Neural progenitor cell (in vitro differentiated cells): ENCODE measurements around the gene TRIM3. TPM values are rescaled to one million over a fixed set of nuclear protein-coding genes. Genes with fewer than 3 reads are reported as not detected.

Source experiments
- DNase-seq: peaks from one replicate; pipeline ENCODE4 v3.0.0-alpha.2; 2016; ENCODE audit warnings: low spot score
- H2AFZ ChIP-seq: fragments of 200-600 bp; sonication (generic); replicated peaks from 2 replicates; pipeline ENCODE4 v1.6.1; 2016; ENCODE audit warnings: antibody characterized with exemption
- H3F3A ChIP-seq: fragments of 200-600 bp; sonication (generic); 2 replicates; pipeline ENCODE4 v1.6.1; 2016; ENCODE audit warnings: antibody characterized with exemption, low read depth
- H3K27ac ChIP-seq: fragments of 200-600 bp; sonication (generic); 2 replicates; pipeline ENCODE4 v1.5.1; 2016; ENCODE audit warnings: mild to moderate bottlenecking
- H3K27me3 ChIP-seq: fragments of 200-600 bp; sonication (generic); 2 replicates; pipeline ENCODE4 v1.6.1; 2016; ENCODE audit warnings: mild to moderate bottlenecking, moderate library complexity
- H3K36me3 ChIP-seq: fragments of 200-600 bp; sonication (generic); 2 replicates; pipeline ENCODE4 v1.5.1; 2016
- H3K4me1 ChIP-seq: fragments of 200-600 bp; sonication (generic); 2 replicates; pipeline ENCODE4 v1.6.1; 2016; ENCODE audit warnings: mixed run types
- H3K4me2 ChIP-seq: fragments of 200-600 bp; sonication (generic); 2 replicates; pipeline ENCODE4 v1.6.1; 2016
- H3K4me3 ChIP-seq: fragments of 200-600 bp; sonication (generic); 2 replicates; pipeline ENCODE4 v1.5.1; 2016
- H3K79me2 ChIP-seq: fragments of 200-600 bp; sonication (generic); 2 replicates; pipeline ENCODE4 v1.6.1; 2016; ENCODE audit warnings: low read depth
- H3K9ac ChIP-seq: fragments of 200-600 bp; sonication (generic); 2 replicates; pipeline ENCODE4 v1.6.1; 2016
- H3K9me3 ChIP-seq: fragments of 200-600 bp; sonication (generic); 2 replicates; pipeline ENCODE4 v1.5.1; 2016; ENCODE audit warnings: low read depth
- H4K20me1 ChIP-seq: fragments of 200-600 bp; sonication (generic); 2 replicates; pipeline ENCODE4 v1.6.1; 2016; ENCODE audit warnings: low read depth
- H3K27ac Mint-ChIP-seq: 3 replicates; pipeline ENCODE4 v1.8.0; 2021; ENCODE audit warnings: mixed read lengths
- H3K27me3 Mint-ChIP-seq: 2 replicates; pipeline ENCODE4 v1.8.0; 2022; ENCODE audit warnings: low read depth, mild to moderate bottlenecking, inconsistent platforms, moderate library complexity, mixed read lengths; ENCODE audit not compliant: insufficient read depth
- H3K36me3 Mint-ChIP-seq: 3 replicates; pipeline ENCODE4 v1.8.0; 2021; ENCODE audit warnings: mixed read lengths
- H3K4me1 Mint-ChIP-seq: 3 replicates; pipeline ENCODE4 v1.8.0; 2021; ENCODE audit warnings: mixed read lengths
- H3K4me3 Mint-ChIP-seq: 3 replicates; pipeline ENCODE4 v1.8.0; 2021; ENCODE audit warnings: mild to moderate bottlenecking, moderate library complexity, mixed read lengths
- H3K9me3 Mint-ChIP-seq: 3 replicates; pipeline ENCODE4 v1.8.0; 2020; ENCODE audit warnings: mixed read lengths
- EZH2 ChIP-seq: fragments of 200-600 bp; sonication (generic); IDR thresholded peaks from 2 replicates; pipeline ENCODE4 v1.6.1; 2017; ENCODE audit warnings: antibody characterized with exemption, mild to moderate bottlenecking, moderate library complexity
- EZH2phosphoT487 ChIP-seq: fragments of 200-600 bp; sonication (generic); IDR thresholded peaks from 2 replicates; pipeline ENCODE4 v1.6.1; 2017; ENCODE audit warnings: antibody characterized with exemption
- total RNA-seq: library from RNA; depleted of rRNA; stranded (reverse); fragments of >200 nt; gene quantifications from 2 replicates; pipeline ENCODE4 v1.2.3, GENCODE V29; 2015; ENCODE audit warnings: low replicate concordance
- TF ChIP-seq, protein P1 (sequence below): fragments of 200-600 bp; sonication (generic); IDR thresholded peaks from 2 replicates; pipeline ENCODE4 v1.5.1; 2017; ENCODE audit warnings: antibody characterized with exemption, mild to moderate bottlenecking

The TRIM3 gene
- total RNA-seq, 1 donor from 2014 or later = 16.1 TPM

GRCh38 chr11:6483015-6483414, 9.3 kb upstream of the TRIM3 start:
- H3K27ac Mint-ChIP-seq = no peak overlapping the region
- Histone ChIP-seq H3K4me2 (no peak overlapping the region), H3K36me3 (no peaks in the 10 kb centered on the region), H3K9me3 (no peaks in the 10 kb centered on the region), H3K79me2 (peaks cover 43% of the 10 kb centered on the region), H3F3A (no peaks in the 10 kb centered on the region), H3K4me3 (no peak overlapping the region), H3K4me1 (peaks cover 11% of the 10 kb centered on the region), H3K9ac (no peak overlapping the region), H2AFZ (no peak overlapping the region), H4K20me1 (peaks cover 13% of the 10 kb centered on the region), H3K27me3 (no peaks in the 10 kb centered on the region), H3K27ac (no peak overlapping the region)
- no peak for DNase-seq
- H3K4me1 Mint-ChIP-seq = peaks cover 29% of the 10 kb centered on the region
- H3K27me3 Mint-ChIP-seq = no peaks in the 10 kb centered on the region
- TF ChIP-seq EZH2 = no peak
- H3K36me3 Mint-ChIP-seq = peaks cover 14% of the 10 kb centered on the region
- no peaks in the 10 kb centered on the region for H3K9me3 Mint-ChIP-seq
- peak overlapping the region; percentile 95 for H3K4me3 Mint-ChIP-seq

- H2AFZ ChIP-seq = no peak overlapping the region
- no peak overlapping the region for H3K27ac ChIP-seq
- no peaks in the 10 kb centered on the region for H3F3A ChIP-seq
- peak overlapping the region; percentile 91 for H3K9ac ChIP-seq
- Mint-ChIP-seq H3K27ac (no peak overlapping the region), H3K36me3 (peaks cover 18% of the 10 kb centered on the region), H3K27me3 (no peaks in the 10 kb centered on the region), H3K9me3 (no peaks in the 10 kb centered on the region), H3K4me3 (peak overlapping the region; percentile 95), H3K4me1 (peaks cover 29% of the 10 kb centered on the region)
- no peaks in the 10 kb centered on the region for H3K9me3 ChIP-seq
- DNase-seq = no peak
- TF ChIP-seq EZH2phosphoT487 = no peak
- TF ChIP-seq EZH2 = no peak
- TF ChIP-seq, protein P1, sequence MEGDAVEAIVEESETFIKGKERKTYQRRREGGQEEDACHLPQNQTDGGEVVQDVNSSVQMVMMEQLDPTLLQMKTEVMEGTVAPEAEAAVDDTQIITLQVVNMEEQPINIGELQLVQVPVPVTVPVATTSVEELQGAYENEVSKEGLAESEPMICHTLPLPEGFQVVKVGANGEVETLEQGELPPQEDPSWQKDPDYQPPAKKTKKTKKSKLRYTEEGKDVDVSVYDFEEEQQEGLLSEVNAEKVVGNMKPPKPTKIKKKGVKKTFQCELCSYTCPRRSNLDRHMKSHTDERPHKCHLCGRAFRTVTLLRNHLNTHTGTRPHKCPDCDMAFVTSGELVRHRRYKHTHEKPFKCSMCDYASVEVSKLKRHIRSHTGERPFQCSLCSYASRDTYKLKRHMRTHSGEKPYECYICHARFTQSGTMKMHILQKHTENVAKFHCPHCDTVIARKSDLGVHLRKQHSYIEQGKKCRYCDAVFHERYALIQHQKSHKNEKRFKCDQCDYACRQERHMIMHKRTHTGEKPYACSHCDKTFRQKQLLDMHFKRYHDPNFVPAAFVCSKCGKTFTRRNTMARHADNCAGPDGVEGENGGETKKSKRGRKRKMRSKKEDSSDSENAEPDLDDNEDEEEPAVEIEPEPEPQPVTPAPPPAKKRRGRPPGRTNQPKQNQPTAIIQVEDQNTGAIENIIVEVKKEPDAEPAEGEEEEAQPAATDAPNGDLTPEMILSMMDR = no peak
- H3K79me2 ChIP-seq = peaks cover 43% of the 10 kb centered on the region
- H4K20me1 ChIP-seq = peaks cover 13% of the 10 kb centered on the region
- H3K36me3 ChIP-seq = no peaks in the 10 kb centered on the region
- H3K4me3 ChIP-seq = peak overlapping the region; percentile 83
- peaks cover 11% of the 10 kb centered on the region for H3K4me1 ChIP-seq
- no peaks in the 10 kb centered on the region for H3K27me3 ChIP-seq
- peak overlapping the region; percentile 91 for H3K4me2 ChIP-seq
These were observed 8.7 kb upstream of the TRIM3 start for GRCh38 chr11:6482441-6482840.

- Histone ChIP-seq H3K4me2 (peak overlapping the region; percentile 91), H3K27ac (peak overlapping the region; percentile 87), H3K4me3 (peak overlapping the region; percentile 83), H3K4me1 (peaks cover 11% of the 10 kb centered on the region), H4K20me1 (peaks cover 13% of the 10 kb centered on the region), H3K79me2 (peaks cover 43% of the 10 kb centered on the region), H2AFZ (no peak overlapping the region), H3K9me3 (no peaks in the 10 kb centered on the region), H3K27me3 (no peaks in the 10 kb centered on the region), H3K9ac (peak overlapping the region; percentile 91), H3K36me3 (no peaks in the 10 kb centered on the region), H3F3A (no peaks in the 10 kb centered on the region)
- TF ChIP-seq EZH2 (no peak), EZH2phosphoT487 (no peak)
- TF ChIP-seq, protein P1 = no peak
- H3K36me3 Mint-ChIP-seq = peaks cover 21% of the 10 kb centered on the region
- H3K4me1 Mint-ChIP-seq = peaks cover 29% of the 10 kb centered on the region
- no peak for DNase-seq
- no peaks in the 10 kb centered on the region for H3K27me3 Mint-ChIP-seq
- peak overlapping the region; percentile 59 for H3K27ac Mint-ChIP-seq
- H3K9me3 Mint-ChIP-seq = no peaks in the 10 kb centered on the region
- H3K4me3 Mint-ChIP-seq = peak overlapping the region; percentile 95
These were observed 8.2 kb upstream of the TRIM3 start for GRCh38 chr11:6481924-6482275.

GRCh38 chr11:6481012-6481923, 7.5 kb upstream of the TRIM3 start, which contains the start of the genes ARFIP2 and TIMM10B:
TSS of gene ARFIP2 (minus strand) at chr11:6481331. CDS start at chr11:6480421, 910 bp downstream.
TSS of gene TIMM10B (plus strand) at chr11:6481501. CDS start at chr11:6481517, 16 bp downstream.
- peaks cover 22% of the 10 kb centered on the region for H3K36me3 Mint-ChIP-seq
- Histone ChIP-seq H3K4me3 (peak within 1 kb of the TSS; percentile 83), H3K27ac (peak within 1 kb of the TSS; percentile 87), H3K36me3 (no peaks in the 10 kb centered on the region), H3K9ac (peak within 1 kb of the TSS; percentile 93), H2AFZ (peak within 1 kb of the TSS; percentile 57), H3F3A (peaks cover under 1% of the 10 kb centered on the region), H3K27me3 (no peaks in the 10 kb centered on the region), H3K79me2 (peaks cover 43% of the 10 kb centered on the region), H3K9me3 (no peaks in the 10 kb centered on the region), H3K4me1 (peaks cover 11% of the 10 kb centered on the region), H3K4me2 (peak within 1 kb of the TSS; percentile 91), H4K20me1 (peaks cover 13% of the 10 kb centered on the region)
- peak within 1 kb of the TSS; percentile 59 for H3K27ac Mint-ChIP-seq
- TF ChIP-seq EZH2phosphoT487 (no peak), EZH2 (no peak)
- TF ChIP-seq, protein P1 = no peak
- H3K4me1 Mint-ChIP-seq = peaks cover 29% of the 10 kb centered on the region
- DNase-seq = peak; percentile 98
- H3K4me3 Mint-ChIP-seq = peak within 1 kb of the TSS; percentile 95
- peaks cover 2% of the 10 kb centered on the region for H3K27me3 Mint-ChIP-seq
- H3K9me3 Mint-ChIP-seq = no peaks in the 10 kb centered on the region
